CD4-positive, alpha-beta T cell (primary cell): ENCODE data around the gene TBC1D2B. TPM values are rescaled to one million over a fixed set of nuclear protein-coding genes. Genes with fewer than 3 reads are reported as not detected.

Experiments used
- ATAC-seq: fragments of 200-7000 bp; cut with Tn5 transposase; one replicate; pipeline ENCODE4 v1.10.0; 2022; ENCODE audit warnings: mild to moderate bottlenecking; ENCODE audit not compliant: poor library complexity
- CTCF ChIA-PET: fragments of 350-600 bp; sonication (Branson Sonifier 250); formaldehyde crosslinking; loops from one replicate; lab custom pipeline; 2021; ENCODE audit warnings: antibody characterized with exemption, inconsistent platforms; lab: Charles Lee
- POLR2A ChIA-PET: fragments of 350-600 bp; sonication (Branson Sonifier 250); formaldehyde crosslinking; loops from one replicate; lab custom pipeline; 2021; ENCODE audit warnings: antibody characterized with exemption, inconsistent platforms; lab: Charles Lee
- DNase-seq, 14 experiments: peaks; one replicate each; pipeline ENCODE4 v3.0.0-alpha.2; 2013 to 2020; ENCODE audit warnings: mixed read lengths in 2 of 14
- H3K27ac ChIP-seq, 2 donors: one replicate each; pipeline versions ENCODE4 v1.5.1 to v1.7.0; 2013; ENCODE audit warnings: low read length in 2 of 2, low read depth in 1 of 2, mild to moderate bottlenecking in 1 of 2
- H3K27me3 ChIP-seq, 2 experiments: 1 replicate in 1 of 2; 2 replicates in 1 of 2; pipeline versions ENCODE4 v1.6.1 to v1.7.0; 2013; ENCODE audit warnings: low read length in 2 of 2, control low read depth in 1 of 2, mild to moderate bottlenecking in 1 of 2, moderate library complexity in 1 of 2; ENCODE audit not compliant: insufficient read depth in 2 of 2, control insufficient read depth in 1 of 2
- H3K36me3 ChIP-seq: one replicate; pipeline ENCODE4 v1.6.1; 2013; ENCODE audit warnings: low read length, control low read depth; ENCODE audit not compliant: insufficient read depth
- H3K4me1 ChIP-seq: one replicate; pipeline ENCODE4 v1.6.1; 2013; ENCODE audit warnings: low read length, control low read depth; ENCODE audit not compliant: insufficient read depth
- H3K4me3 ChIP-seq: one replicate; pipeline ENCODE4 v1.5.1; 2013; ENCODE audit warnings: mild to moderate bottlenecking, low read length, moderate library complexity
- H3K9me3 ChIP-seq, 2 experiments: 1 replicate in 1 of 2; 2 replicates in 1 of 2; pipeline versions ENCODE4 v1.6.1 to v1.7.0; 2013; ENCODE audit warnings: low read length in 2 of 2, mild to moderate bottlenecking in 2 of 2, control low read depth in 1 of 2, moderate library complexity in 1 of 2; ENCODE audit not compliant: control insufficient read depth in 1 of 2, insufficient read depth in 1 of 2
- H3K27ac Mint-ChIP-seq: one replicate; pipeline ENCODE4 v1.8.0; 2020; ENCODE audit warnings: mixed read lengths
- H3K27me3 Mint-ChIP-seq: one replicate; pipeline ENCODE4 v1.8.0; 2021; ENCODE audit warnings: mixed read lengths
- H3K36me3 Mint-ChIP-seq: one replicate; pipeline ENCODE4 v1.8.0; 2021; ENCODE audit warnings: low read depth, mixed read lengths
- H3K4me1 Mint-ChIP-seq: one replicate; pipeline ENCODE4 v1.8.0; 2021; ENCODE audit warnings: low read depth, mixed read lengths
- H3K4me3 Mint-ChIP-seq: one replicate; pipeline ENCODE4 v1.8.0; 2020; ENCODE audit warnings: mild to moderate bottlenecking, mixed read lengths
- H3K9me3 Mint-ChIP-seq: one replicate; pipeline ENCODE4 v1.8.0; 2020; ENCODE audit warnings: mixed read lengths
- intact Hi-C, 2 experiments: fragments of 100-400 bp; cut with DNase I in 1 of 2; cut with micrococcal nuclease in 1 of 2; formaldehyde crosslinking; loops; one replicate each; pipeline versions ENCODE4 v1.15.1 to v1.9.0; 2023 to 2025; cut with DNase I, micrococcal nuclease
- total RNA-seq, 174 experiments: library from RNA in 2 of 174; stranded (reverse) in 2 of 174; gene quantifications; one replicate each; pipeline ENCODE4 v1.2.3 and lab custom pipeline; 2021 to 2026
- TF ChIP-seq, protein P1 (sequence below): fragments of 200-600 bp; IDR thresholded peaks from one replicate; pipeline ENCODE4 v1.8.0; 2022; ENCODE audit warnings: antibody characterized with exemption, mild to moderate bottlenecking

The TBC1D2B gene
- total RNA-seq, 2 experiments from 2014 or later = 89.3 to 97.6 TPM

DNA sequence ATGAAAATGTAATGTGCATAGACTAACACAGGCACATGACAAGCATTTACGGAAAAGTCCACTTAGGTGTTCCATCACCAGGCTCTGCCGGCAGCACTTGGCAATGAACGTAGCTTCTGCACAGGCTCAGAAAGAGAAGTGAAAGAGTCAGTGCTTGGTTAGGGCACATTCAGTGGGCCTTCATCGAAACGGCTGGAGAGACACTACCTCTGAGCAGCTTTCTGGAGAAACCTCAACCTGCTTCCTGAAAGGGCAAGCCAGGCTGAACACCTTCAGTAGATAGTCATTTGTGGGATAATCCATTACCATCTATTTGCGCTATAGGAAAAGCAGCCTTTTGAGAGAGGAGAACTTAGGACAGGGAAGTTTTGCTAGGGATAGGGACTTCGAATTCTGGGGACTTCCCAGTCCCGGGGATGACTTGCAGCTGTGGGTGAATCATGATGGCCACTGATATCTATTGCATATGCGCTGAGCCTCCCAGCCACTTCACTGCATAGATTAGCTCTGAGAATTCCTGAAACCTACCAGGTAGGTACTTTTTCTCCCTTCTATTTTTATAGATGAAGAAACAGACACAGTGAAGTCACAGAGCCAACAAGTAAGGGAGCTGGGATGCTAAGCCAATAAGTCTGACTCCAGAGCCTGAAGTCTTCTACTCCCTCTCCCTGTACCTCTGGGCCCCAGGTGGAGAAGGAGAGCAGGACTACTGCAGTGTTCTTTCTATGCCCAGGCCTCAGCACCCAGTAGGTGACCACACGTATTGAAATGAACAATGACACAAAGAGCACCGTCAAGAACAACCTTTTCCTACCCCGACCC lies 10.7 kb upstream of the TBC1D2B start:
- intact Hi-C loops = no loop called here
- H3K4me3 Mint-ChIP-seq = no peak overlapping the region
- no peaks in the 10 kb centered on the region for H3K9me3 ChIP-seq
- no peak overlapping the region for H3K4me3 ChIP-seq
- ChIA-PET POLR2A (no interaction called here), CTCF (no interaction called here)
- TF ChIP-seq, protein P1, sequence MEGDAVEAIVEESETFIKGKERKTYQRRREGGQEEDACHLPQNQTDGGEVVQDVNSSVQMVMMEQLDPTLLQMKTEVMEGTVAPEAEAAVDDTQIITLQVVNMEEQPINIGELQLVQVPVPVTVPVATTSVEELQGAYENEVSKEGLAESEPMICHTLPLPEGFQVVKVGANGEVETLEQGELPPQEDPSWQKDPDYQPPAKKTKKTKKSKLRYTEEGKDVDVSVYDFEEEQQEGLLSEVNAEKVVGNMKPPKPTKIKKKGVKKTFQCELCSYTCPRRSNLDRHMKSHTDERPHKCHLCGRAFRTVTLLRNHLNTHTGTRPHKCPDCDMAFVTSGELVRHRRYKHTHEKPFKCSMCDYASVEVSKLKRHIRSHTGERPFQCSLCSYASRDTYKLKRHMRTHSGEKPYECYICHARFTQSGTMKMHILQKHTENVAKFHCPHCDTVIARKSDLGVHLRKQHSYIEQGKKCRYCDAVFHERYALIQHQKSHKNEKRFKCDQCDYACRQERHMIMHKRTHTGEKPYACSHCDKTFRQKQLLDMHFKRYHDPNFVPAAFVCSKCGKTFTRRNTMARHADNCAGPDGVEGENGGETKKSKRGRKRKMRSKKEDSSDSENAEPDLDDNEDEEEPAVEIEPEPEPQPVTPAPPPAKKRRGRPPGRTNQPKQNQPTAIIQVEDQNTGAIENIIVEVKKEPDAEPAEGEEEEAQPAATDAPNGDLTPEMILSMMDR = no peak
- H3K27ac ChIP-seq = no peak overlapping the region
- H3K27ac Mint-ChIP-seq = no peak overlapping the region
- H3K4me1 ChIP-seq = peaks cover 8% of the 10 kb centered on the region
- H3K27me3 ChIP-seq = no peaks in the 10 kb centered on the region
- no peaks in the 10 kb centered on the region for H3K36me3 ChIP-seq
- H3K27me3 Mint-ChIP-seq = no peaks in the 10 kb centered on the region
- no peaks in the 10 kb centered on the region for H3K4me1 Mint-ChIP-seq
- ATAC-seq (no peak), DNase-seq (peak in 2 of 14 experiments; percentile 48 to 53)
- H3K36me3 Mint-ChIP-seq = no peaks in the 10 kb centered on the region
- no peaks in the 10 kb centered on the region for H3K9me3 Mint-ChIP-seq

DNA sequence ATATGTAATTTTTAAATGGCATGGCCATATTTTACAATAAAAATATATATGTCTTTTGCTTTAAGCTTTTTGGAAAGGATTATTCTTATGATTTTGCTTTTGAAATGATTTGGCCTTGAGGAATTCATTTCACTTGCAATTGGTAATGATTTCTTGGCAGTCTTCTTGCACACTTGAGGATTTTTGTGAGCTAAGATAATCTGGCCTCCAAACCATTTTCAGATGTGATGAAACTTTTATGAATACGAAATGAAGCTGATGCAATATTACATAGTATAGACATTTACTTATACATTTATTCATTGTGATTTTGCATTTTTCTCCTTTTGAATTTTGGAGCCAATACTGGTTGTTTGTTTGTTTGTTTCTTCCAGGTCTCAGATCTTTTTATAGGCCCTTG lies 8.4 kb upstream of the TBC1D2B start:
- TF ChIP-seq, protein P1 = no peak
- Mint-ChIP-seq H3K36me3 (no peaks in the 10 kb centered on the region), H3K4me3 (no peak overlapping the region), H3K9me3 (no peaks in the 10 kb centered on the region), H3K27me3 (no peaks in the 10 kb centered on the region), H3K27ac (no peak overlapping the region), H3K4me1 (no peaks in the 10 kb centered on the region)
- CTCF ChIA-PET = interaction anchor here (1.3 kb wide), 1 partner anchor 22 kb away, joined by 3 read pairs; no protein-coding TSS in a partner anchor
- Histone ChIP-seq H3K4me3 (no peak overlapping the region), H3K9me3 (no peaks in the 10 kb centered on the region), H3K27ac (no peak overlapping the region), H3K27me3 (no peaks in the 10 kb centered on the region), H3K36me3 (no peaks in the 10 kb centered on the region), H3K4me1 (peaks cover 10% of the 10 kb centered on the region)
- intact Hi-C loops = no loop called here
- ATAC-seq (no peak), DNase-seq (no peak)
- POLR2A ChIA-PET = interaction anchor here (0.9 kb wide), 1 partner anchor 44 kb away, joined by 3 read pairs; no protein-coding TSS in a partner anchor

DNA sequence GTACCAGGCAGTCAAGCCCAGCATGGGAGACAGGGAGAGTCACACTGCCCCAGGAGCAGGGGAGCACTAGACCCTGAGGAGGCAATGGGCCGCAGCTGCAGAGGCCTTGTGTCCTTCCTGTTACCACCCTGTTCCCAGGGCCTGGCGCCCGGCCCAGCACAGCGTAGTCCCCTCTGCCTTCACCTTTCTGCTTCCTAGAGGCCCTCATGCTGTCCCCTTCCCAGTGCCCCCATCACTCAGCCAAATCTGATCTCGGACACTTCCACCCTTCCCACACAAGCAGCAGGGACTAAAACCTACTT lies 6.9 kb upstream of the TBC1D2B start:
- intact Hi-C loops = no loop called here
- TF ChIP-seq, protein P1 = no peak
- Mint-ChIP-seq H3K4me3 (no peak overlapping the region), H3K27me3 (no peaks in the 10 kb centered on the region), H3K9me3 (no peaks in the 10 kb centered on the region), H3K27ac (no peak overlapping the region), H3K36me3 (no peaks in the 10 kb centered on the region), H3K4me1 (no peaks in the 10 kb centered on the region)
- POLR2A ChIA-PET = no interaction called here
- ATAC-seq (no peak), DNase-seq (no peak)
- CTCF ChIA-PET = no interaction called here
- no peaks in the 10 kb centered on the region for H3K36me3 ChIP-seq
- H3K27ac ChIP-seq = no peak overlapping the region
- no peaks in the 10 kb centered on the region for H3K27me3 ChIP-seq
- H3K4me3 ChIP-seq = no peak overlapping the region
- peaks cover 10% of the 10 kb centered on the region for H3K4me1 ChIP-seq
- no peaks in the 10 kb centered on the region for H3K9me3 ChIP-seq
